Small intestine (tissue), 7 donors: ENCODE results near the gene IRF7. TPM values are rescaled to one million over a fixed set of nuclear protein-coding genes. Genes with fewer than 3 reads are reported as not detected.

Experiments
- DNase-seq, 2 donors: peaks; one replicate each; pipeline versions ENCODE4 v3.0.0 to v3.0.0-alpha.2; 2013
- FAIRE-seq: peaks from 2 replicates; lab custom pipeline; 2012; peaks lifted over from hg19 to GRCh38; lab: Jason Lieb, UNC
- H3K27ac ChIP-seq, 3 donors: one replicate each; pipeline ENCODE4 v1.5.1; 2013; ENCODE audit warnings: low read length in 2 of 3, mild to moderate bottlenecking in 2 of 3, control low read depth in 1 of 3, inconsistent platforms in 1 of 3, low read depth in 1 of 3, moderate library complexity in 1 of 3
- H3K27me3 ChIP-seq, 3 donors: one replicate each; pipeline ENCODE4 v1.6.1; 2013; ENCODE audit warnings: low read length in 3 of 3, inconsistent platforms in 1 of 3; ENCODE audit not compliant: control insufficient read depth in 3 of 3, insufficient read depth in 3 of 3
- H3K36me3 ChIP-seq, 3 donors: one replicate each; pipeline ENCODE4 v1.6.1; 2013; ENCODE audit warnings: low read length in 3 of 3, inconsistent platforms in 1 of 3, low read depth in 1 of 3, mild to moderate bottlenecking in 1 of 3, moderate library complexity in 1 of 3; ENCODE audit not compliant: control insufficient read depth in 3 of 3, insufficient read depth in 2 of 3
- H3K4me1 ChIP-seq, 3 donors: one replicate each; pipeline ENCODE4 v1.6.1; 2013; ENCODE audit warnings: low read length in 2 of 3, inconsistent platforms in 1 of 3, low read depth in 1 of 3, mild to moderate bottlenecking in 1 of 3, moderate library complexity in 1 of 3; ENCODE audit not compliant: control insufficient read depth in 3 of 3, insufficient read depth in 2 of 3
- H3K4me3 ChIP-seq, 3 donors: one replicate each; pipeline ENCODE4 v1.5.1; 2013; ENCODE audit warnings: low read length in 3 of 3, control low read depth in 1 of 3, inconsistent platforms in 1 of 3, low read depth in 1 of 3, mild to moderate bottlenecking in 1 of 3, moderate library complexity in 1 of 3
- H3K9me3 ChIP-seq, 2 donors: one replicate each; pipeline ENCODE4 v1.6.1; 2013; ENCODE audit warnings: low read depth in 1 of 2, low read length in 1 of 2; ENCODE audit not compliant: control insufficient read depth in 2 of 2, insufficient read depth in 1 of 2
- WGBS, 3 donors: extraction: QIAGEN DNeasy Blood & Tissue Kit; methylation state at CpG; one replicate each; pipeline ENCODE4 v1.1.7; 2013; 5-methylcytosine and 5-hydroxymethylcytosine counted together
- polyA plus RNA-seq, 4 donors: library from polyadenylated mRNA; stranded (reverse) in 3 of 4; unstranded in 1 of 4; fragments of 200-250 nt in 3 of 4; fragments of 120-200 nt in 1 of 4; gene quantifications; one replicate each; pipeline versions ENCODE4 v1.2.1 to v1.2.3, GENCODE V29; 2013
- donor health status: healthy with polysubstance abuse.
- donor health status: control.
- donor health status: control.
- donor health status: Bipolar disorder and iron deficiency.
- donor health status: healthy.

Gene IRF7
- polyA plus RNA-seq, 4 donors = 14.5 to 115 (median 73.1) TPM

DNA sequence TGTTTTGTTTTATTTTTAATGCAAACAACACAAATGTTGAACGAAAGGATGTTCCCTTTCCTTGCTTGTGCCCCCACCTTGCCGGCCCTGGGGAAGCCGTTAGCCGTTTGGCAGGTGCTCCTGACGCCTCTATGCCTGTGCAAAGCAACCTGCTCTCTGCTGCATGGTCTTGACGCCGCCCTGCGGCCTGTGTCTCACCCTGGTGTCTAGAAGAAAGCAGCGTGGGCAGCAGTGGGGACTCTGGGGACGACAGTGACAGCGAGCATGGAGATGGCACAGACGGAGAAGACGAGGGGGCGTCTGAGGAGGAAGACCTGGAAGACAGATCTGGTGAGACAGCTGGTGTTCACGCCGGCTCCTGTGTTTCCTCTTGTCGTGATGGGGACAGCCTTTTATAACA, 34.0 kb downstream of the IRF7 start:
- no peak for DNase-seq
- Histone ChIP-seq H3K27ac (peak overlapping the region in 1 of 3 donors; percentile 92), H3K36me3 (peaks cover 6 to 84% (median 8%) of the 10 kb centered on the region in 3 donors), H3K4me3 (no peak overlapping the region), H3K9me3 (no peaks in the 10 kb centered on the region), H3K27me3 (no peaks in the 10 kb centered on the region), H3K4me1 (peaks cover 15 to 37% (median 27%) of the 10 kb centered on the region in 3 donors)
- WGBS, 3 donors = 86 to 87% (median 86%) methylated on average over 17 of the region's 17 CpGs
- no peak for FAIRE-seq

DNA sequence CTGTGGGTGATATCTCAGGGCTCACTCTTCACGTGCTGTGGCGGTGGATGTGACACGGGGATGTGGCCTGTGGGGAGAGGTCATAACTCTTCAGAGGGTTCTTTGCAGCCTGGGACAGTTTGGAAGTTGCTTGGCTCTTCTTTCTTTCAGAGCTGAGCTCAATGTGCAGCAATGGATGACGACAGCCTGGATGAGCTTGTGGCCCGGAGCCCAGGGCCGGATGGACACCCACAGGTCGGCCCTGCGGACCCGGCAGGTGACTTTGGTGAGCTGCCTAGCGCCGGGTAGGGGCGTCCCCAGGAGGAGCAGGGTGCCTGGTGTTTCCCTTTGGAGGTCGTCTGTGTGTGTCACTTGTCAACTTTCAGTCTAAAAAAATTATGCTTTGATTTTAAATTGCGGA, 34.4 kb downstream of the IRF7 start:
- Histone ChIP-seq H3K9me3 (no peaks in the 10 kb centered on the region), H3K27ac (peak overlapping the region in 1 of 3 donors; percentile 92), H3K27me3 (no peaks in the 10 kb centered on the region), H3K4me3 (no peak overlapping the region), H3K4me1 (peaks cover 15 to 34% (median 27%) of the 10 kb centered on the region in 3 donors), H3K36me3 (peaks cover 6 to 80% (median 8%) of the 10 kb centered on the region in 3 donors)
- DNase-seq = no peak
- WGBS, 3 donors = 79 to 85% (median 82%) methylated on average over 14 of the region's 14 CpGs
- FAIRE-seq = no peak

DNA sequence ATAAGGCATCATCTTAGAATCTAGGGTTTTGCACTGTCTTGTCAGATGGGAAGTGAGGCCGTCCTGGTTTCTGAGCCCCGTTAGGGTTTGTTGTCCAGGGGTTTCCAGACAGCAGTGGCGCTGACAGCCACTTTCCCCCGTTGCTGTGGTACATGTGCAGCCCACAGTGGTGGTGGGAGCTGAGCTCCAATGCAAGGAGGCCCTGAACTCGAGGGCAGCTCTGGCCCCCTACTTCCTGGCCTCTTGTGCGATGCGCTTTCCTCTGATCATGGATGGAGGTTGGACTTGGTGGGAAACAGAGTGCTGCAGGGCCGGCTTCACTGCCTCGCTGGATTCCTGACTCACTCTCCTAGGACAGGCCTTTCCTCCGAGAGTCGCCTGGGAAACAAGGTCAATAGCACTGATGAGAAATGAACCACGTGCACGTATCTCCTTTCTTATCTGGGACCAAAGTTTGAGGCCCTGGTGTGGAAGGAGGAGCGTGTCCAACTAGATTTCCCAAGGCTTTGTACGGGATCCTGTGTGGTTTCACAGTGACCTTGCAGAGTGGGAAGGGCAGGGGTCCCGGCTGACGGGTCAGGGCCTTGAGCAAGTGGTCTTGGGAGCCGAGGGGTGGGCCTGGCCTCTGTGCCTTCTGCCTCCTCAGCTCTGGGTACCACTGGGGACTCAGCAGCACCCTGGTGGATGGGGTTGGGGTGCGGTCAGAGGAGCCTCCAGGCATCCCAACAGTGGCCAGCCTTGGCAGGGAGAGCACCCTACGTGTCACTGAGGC, 35.7 kb downstream of the IRF7 start:
- 30 to 66% (median 49%) methylated on average over 20 of the region's 20 CpGs for WGBS, 3 donors
- peak; percentile 91 to 96 for DNase-seq
- Histone ChIP-seq H3K36me3 (peaks cover 3 to 68% (median 8%) of the 10 kb centered on the region in 3 donors), H3K27me3 (peaks cover 0 to 2% (median under 1%) of the 10 kb centered on the region in 3 donors), H3K4me3 (no peak overlapping the region), H3K27ac (peak overlapping the region; percentile 57 to 92 (median 74)), H3K9me3 (no peaks in the 10 kb centered on the region), H3K4me1 (peaks cover 15 to 37% (median 27%) of the 10 kb centered on the region in 3 donors)
- no peak for FAIRE-seq

DNA sequence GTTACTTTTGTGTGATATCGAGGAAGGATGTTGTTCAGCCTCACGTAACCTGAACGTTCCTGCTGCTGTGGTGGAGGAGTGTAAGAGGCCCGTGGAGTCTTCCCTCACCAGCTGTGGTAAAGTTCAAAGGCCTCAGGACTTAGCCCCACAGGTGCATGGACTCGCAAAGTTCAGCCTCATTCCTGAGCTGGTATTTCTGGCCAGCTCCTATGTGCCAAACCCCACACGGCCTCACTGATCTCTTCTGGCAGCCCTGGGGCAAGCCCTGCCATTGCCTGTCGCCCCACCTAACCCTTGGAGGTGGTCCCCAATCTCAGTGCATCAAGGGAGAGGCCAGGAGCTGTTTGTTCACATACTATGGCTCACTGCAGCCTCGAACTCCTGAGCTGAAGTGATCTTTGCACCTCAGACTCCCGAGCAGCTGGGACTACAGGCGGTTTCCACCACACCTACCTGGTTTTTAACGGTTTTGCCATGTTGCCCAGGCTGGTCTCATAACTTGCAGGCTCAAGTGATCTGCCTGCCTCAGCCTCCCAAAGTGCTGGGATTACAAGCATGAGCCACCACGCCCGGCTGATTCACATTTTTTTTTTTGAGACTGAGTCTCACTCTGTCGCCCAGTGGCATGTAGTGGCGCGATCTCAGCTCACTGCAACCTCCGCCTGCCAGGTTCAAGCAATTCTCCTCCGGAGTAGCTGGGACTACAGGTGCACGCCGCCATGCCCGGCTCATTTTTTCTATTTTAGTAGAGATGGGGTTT, 37.3 kb downstream of the IRF7 start:
- WGBS, 3 donors = 38 to 62% (median 44%) methylated on average over 21 of the region's 21 CpGs
- Histone ChIP-seq H3K4me3 (peak overlapping the region in 2 of 3 donors; percentile 77 to 92), H3K27me3 (peaks cover 0 to 14% (median 5%) of the 10 kb centered on the region in 3 donors), H3K27ac (peak overlapping the region; percentile 50 to 92 (median 82)), H3K36me3 (peaks cover 3 to 52% (median 3%) of the 10 kb centered on the region in 3 donors), H3K9me3 (no peaks in the 10 kb centered on the region), H3K4me1 (peaks cover 16 to 46% (median 32%) of the 10 kb centered on the region in 3 donors)
- FAIRE-seq = no peak
- DNase-seq = peak; percentile 59 to 75

DNA sequence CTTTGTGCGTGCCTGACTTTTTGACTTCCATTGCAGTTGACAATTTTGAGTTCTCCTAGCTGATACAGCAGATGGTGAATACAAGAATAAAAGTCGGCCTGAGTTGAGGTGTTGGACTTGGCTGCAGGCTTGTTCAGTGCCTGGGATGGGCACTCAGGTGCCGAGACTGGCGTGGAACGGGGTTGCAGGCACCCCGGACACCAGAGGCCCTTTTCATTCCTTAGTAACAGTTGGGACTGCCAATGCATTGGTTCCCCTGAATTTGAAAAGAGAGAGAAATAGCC, 38.2 kb downstream of the IRF7 start:
- no peak for FAIRE-seq
- peak overlapping the region; percentile 69 to 92 (median 82) for H3K27ac ChIP-seq

DNA sequence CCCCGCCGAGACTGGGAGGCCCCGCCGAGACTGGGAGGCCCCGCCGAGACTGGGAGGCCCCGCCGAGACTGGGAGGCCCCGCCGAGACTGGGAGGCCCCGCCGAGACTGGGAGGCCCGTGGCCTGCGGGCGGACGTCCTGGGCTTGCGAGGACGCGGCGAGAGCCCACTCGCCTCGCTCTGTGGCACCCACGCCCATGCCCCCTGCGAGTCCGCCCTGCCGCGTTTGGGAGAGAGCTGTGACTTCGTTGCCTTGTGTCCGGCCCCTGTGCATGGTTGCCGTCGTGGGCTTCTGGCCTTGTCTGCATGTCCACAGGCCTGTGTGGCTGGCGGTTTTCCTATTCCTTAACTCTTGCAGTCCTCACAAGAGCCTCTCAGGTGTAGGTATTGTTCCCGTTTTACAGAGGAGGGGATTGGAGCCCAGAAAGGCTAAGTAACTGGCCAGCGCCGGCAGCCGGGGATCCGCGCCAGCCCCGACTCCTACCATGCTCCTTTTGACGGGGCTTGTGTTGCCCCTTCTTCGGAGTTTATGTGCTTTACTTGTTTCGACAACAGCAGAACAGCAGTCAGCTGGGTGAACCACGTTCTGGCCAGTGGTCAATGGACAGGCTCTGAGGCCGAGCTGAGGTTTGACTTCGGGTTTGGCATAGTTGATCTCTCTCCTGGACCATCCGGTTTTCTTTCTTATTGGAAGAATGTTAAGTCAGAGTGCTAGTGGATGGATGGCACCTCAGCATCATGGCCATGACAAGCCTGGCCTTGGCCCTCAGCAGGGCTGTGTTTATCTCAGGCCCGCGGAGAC, 38.7 kb downstream of the IRF7 start:
- DNase-seq (peak in 1 of 2 donors; percentile 55), FAIRE-seq (no peak)
- peaks cover 16 to 49% (median 32%) of the 10 kb centered on the region in 3 donors for H3K4me1 ChIP-seq

More for the DNA sequence above, 38.2 kb downstream of the IRF7 start:
- peak overlapping the region; percentile 77 to 92 (median 88) for H3K4me3 ChIP-seq
- peaks cover 16 to 49% (median 32%) of the 10 kb centered on the region in 3 donors for H3K4me1 ChIP-seq
- 17 to 50% (median 33%) methylated on average over 6 of the region's 6 CpGs for WGBS, 3 donors
- peaks cover 0 to 22% (median 5%) of the 10 kb centered on the region in 3 donors for H3K27me3 ChIP-seq
- DNase-seq = no peak
- no peaks in the 10 kb centered on the region for H3K9me3 ChIP-seq
- peaks cover 0 to 43% (median 3%) of the 10 kb centered on the region in 3 donors for H3K36me3 ChIP-seq

DNA sequence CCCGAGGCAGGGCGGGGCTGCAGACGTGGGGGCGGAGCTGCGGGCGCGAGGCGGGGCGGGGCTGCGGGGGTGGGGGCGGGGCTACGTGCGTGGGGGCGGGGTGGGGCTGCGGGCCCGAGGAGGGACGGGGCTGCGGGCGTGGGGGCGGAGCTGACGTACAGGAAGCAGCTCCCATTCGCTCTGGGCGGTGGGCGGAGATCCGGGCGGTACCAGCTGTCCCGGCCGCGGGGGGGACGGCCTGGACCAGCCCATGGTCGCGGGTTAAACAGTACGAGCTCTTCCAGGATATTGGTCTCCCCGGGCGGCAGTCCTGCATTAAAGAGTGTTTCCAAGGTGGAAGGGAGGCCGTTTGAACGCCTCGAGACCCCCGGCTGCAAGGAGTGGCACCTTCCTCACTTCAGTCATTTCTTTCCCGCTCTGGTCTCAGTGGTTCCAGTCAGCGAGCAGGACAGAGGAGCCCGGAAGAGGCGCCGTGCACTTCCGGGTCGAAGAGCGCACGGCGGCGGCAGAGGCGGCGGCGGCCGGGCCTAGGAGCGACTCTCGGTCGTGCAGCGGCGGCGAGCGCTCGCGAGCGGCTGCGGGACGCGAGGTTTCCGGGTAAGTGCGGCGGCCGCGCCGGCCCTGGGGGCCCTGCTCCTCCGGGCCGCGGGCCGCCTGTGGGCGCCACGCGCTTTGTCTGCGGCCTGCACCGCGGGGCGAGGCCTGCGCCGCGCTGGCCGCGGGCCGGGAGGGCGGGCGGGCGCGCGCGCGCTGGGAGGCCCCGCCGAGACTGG, 39.6 kb downstream of the IRF7 start, which contains the start of gene PHRF1:
TSS of gene PHRF1 (plus strand) at position 475 of the 773 bp plus-strand sequence. CDS start 5,043 bp downstream, outside the sequence.
- no peaks in the 10 kb centered on the region for H3K9me3 ChIP-seq
- peak within 1 kb of the TSS; percentile 83 to 99 (median 96) for H3K27ac ChIP-seq
- H3K4me3 ChIP-seq = peak within 1 kb of the TSS; percentile 88 to 95 (median 92)
- DNase-seq = peak; percentile 91 to 97
- FAIRE-seq = no peak
- peaks cover 0 to 22% (median 7%) of the 10 kb centered on the region in 3 donors for H3K27me3 ChIP-seq
- peaks cover 16 to 46% (median 32%) of the 10 kb centered on the region in 3 donors for H3K4me1 ChIP-seq
- H3K36me3 ChIP-seq = peaks cover 0 to 30% (median 0%) of the 10 kb centered on the region in 3 donors
- 0 to 1% (median 1%) methylated on average over 40 to 99 of the region's 99 CpGs for WGBS, 3 donors

More for the DNA sequence above, 38.7 kb downstream of the IRF7 start:
- Histone ChIP-seq H3K27ac (peak overlapping the region; percentile 69 to 92 (median 82)), H3K27me3 (peaks cover 0 to 22% (median 5%) of the 10 kb centered on the region in 3 donors), H3K9me3 (no peaks in the 10 kb centered on the region), H3K4me3 (peak overlapping the region; percentile 77 to 92 (median 88)), H3K36me3 (peaks cover 0 to 38% (median 3%) of the 10 kb centered on the region in 3 donors)
- 2 to 3% (median 3%) methylated on average over 34 to 45 of the region's 48 CpGs for WGBS, 3 donors
